Purkinje cell (primary cell): ENCODE results near the gene TOPAZ1. TPM values are rescaled to one million over a fixed set of nuclear protein-coding genes. Genes with fewer than 3 reads are reported as not detected.

Experiments
- polyA plus RNA-seq: library from polyadenylated mRNA; unstranded; fragments of >200 nt; fragmentation: Nextera tagmentation; gene quantifications from 2 replicates; pipeline ENCODE4 v1.2.1, GENCODE V29; 2014

The TOPAZ1 gene
- polyA plus RNA-seq: not detected in 2 replicates

DNA sequence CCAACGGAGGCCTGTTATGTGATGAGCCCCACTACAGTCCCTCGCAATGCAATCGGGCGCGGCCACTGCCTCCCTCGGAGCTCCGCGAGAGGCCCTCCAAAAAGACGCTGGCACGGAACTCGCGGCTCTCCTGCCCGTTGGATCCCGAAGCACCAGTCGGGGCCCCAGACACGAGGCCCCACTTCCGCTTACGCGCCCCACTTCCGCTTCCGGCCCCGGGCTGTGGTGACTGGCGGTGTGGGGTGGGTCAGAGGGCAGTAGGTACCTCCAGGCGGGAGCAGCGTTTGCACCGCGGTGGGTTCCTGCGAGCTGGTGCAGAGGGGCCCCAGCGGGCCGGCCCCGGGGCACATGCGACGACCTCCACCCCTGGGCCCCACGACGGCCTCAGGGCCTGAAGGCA, at the start of gene TOPAZ1:
Gene TOPAZ1 (plus strand): TSS at position 181 of the 400 bp plus-strand sequence. CDS start 168 bp downstream, at position 349.

DNA sequence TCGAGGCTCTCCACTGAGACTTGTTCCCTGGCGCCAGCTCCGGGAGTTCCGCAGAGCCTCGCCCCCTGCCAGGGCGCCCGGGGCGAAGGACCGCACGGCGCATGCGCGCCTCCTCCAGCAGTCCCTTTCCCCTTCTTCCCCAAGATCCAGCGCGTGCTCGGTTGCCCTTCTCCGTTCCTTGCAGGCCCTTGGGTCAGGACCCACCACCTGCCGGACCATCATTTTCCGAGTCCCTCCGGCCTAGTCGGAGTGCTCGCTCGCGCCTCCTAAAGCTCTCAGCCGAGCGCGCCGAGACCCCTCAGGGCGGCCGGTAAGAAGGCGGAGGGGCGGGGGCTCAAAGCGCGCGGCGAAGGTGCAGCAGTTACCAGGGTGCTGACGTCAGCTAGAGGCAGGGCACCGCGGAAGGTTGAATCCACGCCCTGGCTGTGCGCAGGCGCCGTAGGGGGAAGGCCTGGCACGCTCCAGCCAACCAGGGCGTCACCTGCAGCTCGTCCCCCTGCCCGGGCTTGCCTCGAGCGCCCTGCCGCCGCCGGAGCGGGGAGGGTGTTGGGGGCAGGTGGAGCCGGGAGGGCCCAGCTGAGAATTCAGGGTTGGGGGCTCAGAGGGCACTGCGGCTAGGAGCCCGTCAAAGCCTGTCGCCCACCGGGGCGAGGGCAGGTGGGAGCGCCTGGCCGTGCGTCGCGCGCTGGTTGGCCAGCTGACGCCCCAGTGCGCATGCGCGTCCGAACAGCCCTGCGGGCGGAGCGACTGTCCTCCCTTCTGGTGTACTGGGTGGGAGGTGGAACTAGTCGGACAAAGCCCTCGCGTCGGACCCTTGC, 96.5 kb downstream of the TOPAZ1 start, which contains the start of gene TCAIM:
Gene TCAIM (plus strand): TSS at position 757 of the 818 bp plus-strand sequence. CDS start 16,017 bp downstream, outside the sequence.

Other genes with a start within 250 kb of the TOPAZ1 start
- gene TCAIM, start 96.9 kb downstream of the TOPAZ1 start, polyA plus RNA-seq: 33.4 and 34.5 TPM in 2 replicates
- gene ZNF445, start 235.8 kb downstream of the TOPAZ1 start, polyA plus RNA-seq: 1.2 and 1.6 TPM in 2 replicates